22Rv1 (cell line): ENCODE results near the gene NKG7.
A peak's percentile ranks its signal among the peaks of the same experiment; 100 is the strongest.

Experiments
- H3K27ac ChIP-seq: fragments of 450-650 bp; 2 replicates; pipeline ENCODE4 v1.5.1; 2017
- CTCF ChIP-seq: fragments of 450-650 bp; IDR thresholded peaks from 2 replicates; pipeline ENCODE4 v1.5.1; 2017; ENCODE audit warnings: mild to moderate bottlenecking
- ZFX ChIP-seq: fragments of 450-650 bp; IDR thresholded peaks from 2 replicates; pipeline ENCODE4 v1.6.1; 2017; ENCODE audit warnings: antibody characterized with exemption, borderline replicate concordance

NKG7 gene

GRCh38 chr19:51370230-51370629 is 2.2 kb downstream of the NKG7 start:
- H3K27ac ChIP-seq: no peak overlapping the region
- no peak for TF ChIP-seq CTCF
- TF ChIP-seq ZFX: no peak

GRCh38 chr19:51368366-51369282 is 3.8 kb downstream of the NKG7 start, which contains the start of gene CLDND2:
TSS of gene CLDND2 (minus strand) at chr19:51369003. CDS start at chr19:51368577, 426 bp downstream.
- TF ChIP-seq CTCF (no peak), ZFX (no peak)
- H3K27ac ChIP-seq: peak within 1 kb of the TSS; percentile 99

GRCh38 chr19:51367565-51368365 is 4.7 kb downstream of the NKG7 start:
- TF ChIP-seq CTCF: peak; percentile 5; the same call in 1 of the 2 replicates
- no peak for TF ChIP-seq ZFX
- H3K27ac ChIP-seq: peak overlapping the region; percentile 99

- peak overlapping the region; percentile 99 for H3K27ac ChIP-seq
- TF ChIP-seq ZFX: no peak
- no peak for TF ChIP-seq CTCF
These were observed 5.2 kb downstream of the NKG7 start for GRCh38 chr19:51367255-51367564.

GRCh38 chr19:51366389-51367254 is 5.8 kb downstream of the NKG7 start:
- TF ChIP-seq CTCF (no peak), ZFX (no peak)
- H3K27ac ChIP-seq: peak overlapping the region; percentile 99

GRCh38 chr19:51365965-51366388 is 6.5 kb downstream of the NKG7 start, which contains the start of gene ETFB:
TSS of gene ETFB (minus strand) at chr19:51366388. CDS start at chr19:51366326, 62 bp downstream.
- TF ChIP-seq CTCF: no peak
- no peak for TF ChIP-seq ZFX
- H3K27ac ChIP-seq: peak within 1 kb of the TSS; percentile 99
